Gastroesophageal sphincter (tissue), 4 donors: ENCODE data around the gene SLU7. TPM values are rescaled to one million over a fixed set of nuclear protein-coding genes. Genes with fewer than 3 reads are reported as not detected.
"Not testable (repeated sequence)": the region's sequence is repeated elsewhere in the genome, so short reads cannot be mapped to it uniquely, and the experiment has no call there.

ENCODE experiments used
- ATAC-seq: fragments of 150-250 bp; one replicate; pipeline ENCODE4 v1.9.1; 2016; ENCODE audit warnings: mild to moderate bottlenecking, moderate library complexity
- H3K27ac ChIP-seq, 4 donors: fragments of 200-600 bp; sonication (generic) in 3 of 4; 1 replicate in 3 of 4; 2 replicates in 1 of 4; pipeline ENCODE4 v1.5.1; 2016 to 2019
- H3K27me3 ChIP-seq: fragments of 200-600 bp; sonication (generic); one replicate; pipeline ENCODE4 v1.5.1; 2019
- H3K36me3 ChIP-seq, 2 donors: fragments of 200-600 bp; sonication (generic); one replicate each; pipeline ENCODE4 v1.5.1; 2019; ENCODE audit warnings: control low read depth in 1 of 2
- H3K4me1 ChIP-seq, 3 donors: fragments of 200-600 bp; sonication (generic); 1 replicate in 2 of 3; 2 replicates in 1 of 3; pipeline ENCODE4 v1.5.1; 2016 to 2019; ENCODE audit warnings: control low read depth in 2 of 3
- H3K4me3 ChIP-seq, 2 donors: fragments of 200-600 bp; sonication (generic); one replicate each; pipeline ENCODE4 v1.5.1; 2019; ENCODE audit warnings: mild to moderate bottlenecking in 1 of 2, moderate library complexity in 1 of 2
- H3K9me3 ChIP-seq, 3 donors: fragments of 200-600 bp; sonication (generic); one replicate each; pipeline ENCODE4 v1.5.1; 2017 to 2019; ENCODE audit warnings: control low read depth in 2 of 3
- EP300 ChIP-seq: sonication (generic); formaldehyde crosslinking; IDR thresholded peaks from one replicate; pipeline ENCODE4 v1.6.1; 2017; ENCODE audit warnings: antibody characterized with exemption, mild to moderate bottlenecking
- POLR2A ChIP-seq, 2 donors: fragments of 450-650 bp; IDR thresholded peaks; one replicate each; pipeline ENCODE4 v1.6.1; 2017; ENCODE audit warnings: antibody characterized with exemption in 2 of 2, mild to moderate bottlenecking in 2 of 2, moderate library complexity in 1 of 2
- POLR2AphosphoS5 ChIP-seq: sonication (generic); formaldehyde crosslinking; IDR thresholded peaks from one replicate; pipeline ENCODE4 v1.6.1; 2017; ENCODE audit warnings: antibody characterized with exemption
- WGBS, 2 donors: methylation state at CpG; one replicate each; pipeline ENCODE4 v1.1.5; 2018; ENCODE audit warnings: low coverage in 1 of 2; 5-methylcytosine and 5-hydroxymethylcytosine counted together
- total RNA-seq, 4 donors: library from RNA; depleted of rRNA; stranded (reverse); fragments of >200 nt; gene quantifications; one replicate each; pipeline ENCODE4 v1.1.0, GENCODE V29; 2016
- TF ChIP-seq, protein P1 (sequence below), 4 experiments: fragments of 200-600 bp in 2 of 4; fragments of 450-650 bp in 2 of 4; sonication (generic) in 1 of 4; IDR thresholded peaks; one replicate each; pipeline ENCODE4 v1.5.1; 2017 to 2019; ENCODE audit warnings: antibody characterized with exemption in 4 of 4, mild to moderate bottlenecking in 2 of 4, moderate library complexity in 2 of 4

The SLU7 gene
- total RNA-seq, 4 donors from 2014 or later, result 52.6 to 133 (median 88.3) TPM

DNA sequence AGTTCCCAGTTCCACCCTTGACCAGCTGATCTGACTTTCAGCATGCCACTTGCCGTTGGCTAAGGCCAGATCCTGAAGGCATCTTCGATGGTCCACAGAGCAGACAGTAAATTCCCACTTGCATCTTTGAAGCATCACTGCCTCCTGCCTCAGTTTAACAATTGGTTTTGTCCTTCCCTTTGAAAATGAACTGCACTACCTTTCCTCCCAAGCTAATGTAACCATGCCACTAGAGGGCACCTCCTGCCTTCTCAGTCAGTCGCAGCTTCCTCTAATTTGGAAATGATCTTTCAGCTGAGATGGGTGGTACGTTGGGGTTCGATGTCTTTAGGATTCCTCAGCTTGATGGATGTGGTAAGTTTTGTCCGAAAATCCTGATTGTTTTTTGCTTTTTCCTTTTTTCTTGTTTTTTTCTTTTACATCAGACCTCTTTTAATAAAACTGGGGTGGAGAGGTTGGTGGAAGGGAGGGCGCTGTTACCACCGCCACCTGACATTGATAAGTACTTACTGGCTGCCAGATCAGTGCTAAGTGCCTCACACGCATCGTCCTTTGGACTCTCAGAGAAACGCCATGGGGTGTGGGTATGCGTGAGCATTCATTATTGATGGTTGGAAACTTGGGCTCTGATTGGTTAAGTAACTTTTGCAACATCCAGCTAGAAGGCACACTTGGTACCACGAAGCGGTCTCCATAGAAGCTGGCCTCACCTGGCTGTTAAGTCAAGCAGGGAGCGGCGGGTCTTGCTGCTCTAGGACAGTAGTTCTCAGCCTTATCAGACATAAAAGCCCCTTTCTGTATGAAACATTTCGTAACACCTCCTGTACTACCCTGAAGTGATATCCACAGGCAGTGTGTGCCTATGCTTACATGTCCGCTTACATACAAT lies 19.7 kb upstream of the SLU7 start:
- peak; percentile 44 for ATAC-seq

DNA sequence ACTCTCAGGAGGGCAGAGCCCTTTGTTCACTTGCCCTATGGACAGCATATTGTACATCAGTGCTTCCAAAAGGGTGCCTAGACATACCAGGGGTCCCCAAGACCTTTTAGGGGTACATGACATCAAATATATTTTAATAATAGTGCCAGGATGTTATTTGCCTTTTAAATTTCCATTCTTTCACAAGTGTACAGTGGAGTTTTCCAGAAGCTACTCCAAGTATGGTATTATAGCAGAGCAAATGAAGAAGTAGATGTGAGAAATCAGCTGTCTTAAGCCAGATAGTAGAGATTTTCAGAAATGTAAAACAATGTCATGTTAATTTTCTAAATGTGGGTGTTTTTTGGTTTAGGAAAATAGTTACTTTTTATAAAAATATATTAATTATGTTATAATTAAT lies 18.4 kb upstream of the SLU7 start:
- TF ChIP-seq POLR2A (IDR thresholded peaks at IDR 0.05) (no peak), EP300 (no peak), POLR2AphosphoS5 (no peak)
- TF ChIP-seq, protein P1, sequence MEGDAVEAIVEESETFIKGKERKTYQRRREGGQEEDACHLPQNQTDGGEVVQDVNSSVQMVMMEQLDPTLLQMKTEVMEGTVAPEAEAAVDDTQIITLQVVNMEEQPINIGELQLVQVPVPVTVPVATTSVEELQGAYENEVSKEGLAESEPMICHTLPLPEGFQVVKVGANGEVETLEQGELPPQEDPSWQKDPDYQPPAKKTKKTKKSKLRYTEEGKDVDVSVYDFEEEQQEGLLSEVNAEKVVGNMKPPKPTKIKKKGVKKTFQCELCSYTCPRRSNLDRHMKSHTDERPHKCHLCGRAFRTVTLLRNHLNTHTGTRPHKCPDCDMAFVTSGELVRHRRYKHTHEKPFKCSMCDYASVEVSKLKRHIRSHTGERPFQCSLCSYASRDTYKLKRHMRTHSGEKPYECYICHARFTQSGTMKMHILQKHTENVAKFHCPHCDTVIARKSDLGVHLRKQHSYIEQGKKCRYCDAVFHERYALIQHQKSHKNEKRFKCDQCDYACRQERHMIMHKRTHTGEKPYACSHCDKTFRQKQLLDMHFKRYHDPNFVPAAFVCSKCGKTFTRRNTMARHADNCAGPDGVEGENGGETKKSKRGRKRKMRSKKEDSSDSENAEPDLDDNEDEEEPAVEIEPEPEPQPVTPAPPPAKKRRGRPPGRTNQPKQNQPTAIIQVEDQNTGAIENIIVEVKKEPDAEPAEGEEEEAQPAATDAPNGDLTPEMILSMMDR (IDR thresholded peaks at IDR 0.05), result no peak
- Histone ChIP-seq H3K4me3 (no peak overlapping the region), H3K27me3 (peaks cover 6% of the 10 kb centered on the region), H3K9me3 (no peaks in the 10 kb centered on the region), H3K4me1 (peaks cover 0 to 16% (median 0%) of the 10 kb centered on the region in 3 donors), H3K36me3 (no peaks in the 10 kb centered on the region), H3K27ac (no peak overlapping the region)
- ATAC-seq, result no peak

More for the DNA sequence above, 19.7 kb upstream of the SLU7 start:
- Histone ChIP-seq H3K4me1 (peaks cover 0 to 16% (median 0%) of the 10 kb centered on the region in 3 donors), H3K27me3 (peaks cover 6% of the 10 kb centered on the region), H3K9me3 (no peaks in the 10 kb centered on the region), H3K27ac (peak overlapping the region in 1 of 4 donors; percentile 59), H3K36me3 (no peaks in the 10 kb centered on the region), H3K4me3 (peak overlapping the region; percentile 48 to 65)
- TF ChIP-seq POLR2AphosphoS5 (no peak), EP300 (no peak), POLR2A (IDR thresholded peaks at IDR 0.05) (no peak)
- TF ChIP-seq, protein P1 (IDR thresholded peaks at IDR 0.05), result peak; percentile 40 to 72 (median 52)
- WGBS, 2 donors, result 2 to 8% methylated on average over 14 to 15 of the region's 18 CpGs

DNA sequence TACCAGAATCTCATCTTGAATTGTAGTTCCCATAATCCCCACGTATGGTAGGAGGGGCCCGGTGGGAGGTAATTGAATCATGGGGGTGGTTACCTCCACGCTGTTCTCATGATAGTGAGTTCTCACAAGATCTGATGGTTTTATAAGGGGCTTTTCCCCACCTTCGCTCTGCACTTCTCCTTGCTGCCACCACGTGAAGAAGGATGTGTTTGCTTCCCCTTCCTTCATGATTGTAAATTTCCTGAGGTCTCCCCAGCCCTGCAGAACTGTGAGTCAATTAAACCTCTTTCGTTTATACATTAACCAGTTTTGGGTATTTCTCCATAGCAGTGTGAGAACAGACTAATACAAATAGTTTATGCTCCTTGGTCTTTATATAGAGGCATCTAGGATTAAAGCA lies 17.8 kb upstream of the SLU7 start:
- not testable (repeated sequence) for H3K9me3 ChIP-seq, H3K4me3 ChIP-seq, H3K27ac ChIP-seq, H3K36me3 ChIP-seq, H3K27me3 ChIP-seq, ATAC-seq
- peaks cover 0 to 16% (median 0%) of the 10 kb centered on the region in 3 donors for H3K4me1 ChIP-seq
- 30 to 46% methylated on average over 4 to 6 of the region's 6 CpGs for WGBS, 2 donors

DNA sequence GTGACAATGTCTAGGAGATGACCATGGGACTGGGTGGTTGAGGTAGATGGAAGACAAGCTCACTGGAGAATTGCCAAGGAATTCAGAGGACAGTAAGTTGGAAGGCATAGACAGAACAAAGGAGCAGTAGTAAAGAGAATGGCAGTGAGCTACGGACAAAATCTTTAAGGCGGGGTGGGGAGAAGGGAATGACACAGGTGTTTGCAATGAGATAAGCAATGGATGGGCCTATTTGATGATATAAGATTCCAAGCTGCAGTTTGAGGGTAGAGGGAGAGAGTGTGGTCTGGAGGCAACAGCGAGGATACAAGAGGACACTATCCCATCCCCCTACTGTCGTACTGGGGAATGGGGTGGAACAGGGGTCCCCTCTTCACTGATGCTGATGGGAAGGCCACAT lies 17.1 kb upstream of the SLU7 start:
- Histone ChIP-seq H3K27ac (no peak overlapping the region), H3K9me3 (no peaks in the 10 kb centered on the region), H3K36me3 (no peaks in the 10 kb centered on the region), H3K27me3 (peaks cover 6% of the 10 kb centered on the region), H3K4me1 (peaks cover 0 to 16% (median 0%) of the 10 kb centered on the region in 3 donors), H3K4me3 (no peak overlapping the region)
- ATAC-seq, result no peak
- TF ChIP-seq EP300 (no peak), POLR2AphosphoS5 (no peak), POLR2A (IDR thresholded peaks at IDR 0.05) (no peak)
- TF ChIP-seq, protein P1 (IDR thresholded peaks at IDR 0.05), result no peak
- 94 to 100% methylated on average over 3 to 4 of the region's 4 CpGs for WGBS, 2 donors

DNA sequence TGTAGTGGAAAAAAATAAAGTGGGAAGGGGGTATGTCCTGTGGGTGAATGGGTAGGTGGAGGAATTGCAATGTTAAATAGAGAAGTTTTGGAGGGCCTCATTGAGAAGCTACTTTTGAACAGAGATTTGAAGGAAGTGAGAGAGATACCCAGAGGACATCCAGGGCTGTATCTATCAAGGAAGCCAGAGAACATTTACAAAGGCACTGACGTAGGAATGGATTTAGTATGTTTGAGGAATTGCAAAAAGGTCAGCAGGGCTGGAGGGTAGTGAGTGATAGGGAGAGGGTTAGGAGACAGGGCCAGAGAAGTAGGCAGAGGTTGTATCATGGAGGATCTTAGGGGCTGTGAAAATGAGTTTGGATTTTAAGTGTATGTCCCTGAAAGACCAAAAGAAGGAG lies 16.7 kb upstream of the SLU7 start:
- TF ChIP-seq, protein P1 (IDR thresholded peaks at IDR 0.05), result no peak
- no peak for TF ChIP-seq POLR2AphosphoS5
- WGBS, 2 donors, result 75 to 92% methylated on average over 1 of the region's 1 CpG
- no peak overlapping the region for H3K4me3 ChIP-seq
- H3K27me3 ChIP-seq, result peaks cover 6% of the 10 kb centered on the region
- H3K4me1 ChIP-seq, result peaks cover 0 to 16% (median 0%) of the 10 kb centered on the region in 3 donors
- no peak overlapping the region for H3K27ac ChIP-seq
- no peak for ATAC-seq
- no peaks in the 10 kb centered on the region for H3K36me3 ChIP-seq
- no peaks in the 10 kb centered on the region for H3K9me3 ChIP-seq
